GM19035 (cell line): Measurements from ENCODE around the gene MRPS23.
"Not testable (repeated sequence)": the region's sequence is repeated elsewhere in the genome, so short reads cannot be mapped to it uniquely, and the experiment has no call there.

Experiments
- ATAC-seq: cut with Tn5 transposase; IDR thresholded peaks from one replicate; pipeline ENCODE4 v1.9.1; 2021; ENCODE audit not compliant: unreplicated experiment

MRPS23 gene

DNA sequence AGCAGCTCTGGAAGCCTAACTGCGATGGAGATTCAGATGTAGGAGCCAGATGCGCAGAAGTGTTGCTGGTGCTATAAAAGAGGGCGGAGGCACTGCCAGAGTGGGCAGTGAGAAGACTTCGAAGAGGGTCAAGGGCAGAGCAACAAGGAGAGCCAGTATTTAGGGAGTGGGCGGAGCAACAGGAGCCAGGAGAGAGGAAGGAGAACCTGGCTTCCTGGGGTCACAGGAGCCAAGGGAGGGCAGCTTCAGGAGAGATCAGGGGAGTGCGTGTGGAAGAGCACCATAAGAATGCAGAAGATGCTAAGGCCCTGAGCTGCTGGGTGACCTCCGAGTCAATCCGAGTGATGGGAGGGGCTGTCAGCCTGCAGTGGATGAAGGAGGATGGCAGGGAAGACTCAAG is 14.4 kb upstream of the MRPS23 start:
- no peak for ATAC-seq

GRCh38 chr17:57862694-57863667 is 13.1 kb upstream of the MRPS23 start:
- ATAC-seq = no peak

DNA sequence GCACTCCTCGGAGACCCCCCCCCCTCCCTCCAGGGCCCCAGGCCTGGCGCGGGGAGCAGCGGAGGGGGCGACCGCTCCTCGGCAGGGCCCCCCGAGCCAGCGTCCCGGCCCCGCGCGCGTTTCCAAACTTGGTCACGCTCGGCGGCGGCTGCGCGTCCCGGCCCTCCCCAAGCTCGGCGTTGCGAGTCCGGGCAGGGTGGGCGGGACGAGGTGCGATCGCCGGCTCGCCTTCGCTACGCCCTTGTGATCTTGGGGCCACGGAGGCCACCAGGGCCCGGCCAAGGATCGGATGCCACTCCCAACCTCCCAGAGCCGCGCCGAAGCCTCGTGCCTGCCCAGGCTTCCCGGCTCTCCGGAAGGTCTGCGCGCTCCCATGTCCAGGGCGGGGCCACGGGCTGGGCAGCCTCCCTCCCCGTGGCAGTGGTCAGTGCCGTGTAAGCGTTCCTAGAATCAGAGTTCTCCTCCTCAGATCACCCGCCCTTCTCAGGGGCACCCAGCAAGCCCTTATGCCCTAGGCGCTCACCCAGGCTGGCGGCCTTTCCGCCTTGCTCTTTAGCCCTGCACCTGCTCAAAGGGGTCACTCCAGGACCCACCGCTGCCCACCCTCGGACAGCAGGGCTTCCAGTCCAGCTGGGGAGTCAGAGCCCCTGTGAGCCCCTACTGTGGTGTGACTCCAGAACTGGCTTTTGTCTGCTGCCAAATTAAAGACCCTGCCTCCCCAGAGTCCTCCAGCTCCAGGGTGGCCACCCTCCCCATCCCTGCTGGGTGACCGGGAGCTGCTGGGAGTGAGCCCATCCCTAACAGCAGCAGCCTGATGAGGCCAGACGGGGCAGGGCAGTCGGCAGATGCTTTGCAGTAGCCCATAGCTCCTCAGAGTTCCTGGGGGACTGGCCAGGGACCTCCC is 12.2 kb upstream of the MRPS23 start:
- ATAC-seq = no peak

DNA sequence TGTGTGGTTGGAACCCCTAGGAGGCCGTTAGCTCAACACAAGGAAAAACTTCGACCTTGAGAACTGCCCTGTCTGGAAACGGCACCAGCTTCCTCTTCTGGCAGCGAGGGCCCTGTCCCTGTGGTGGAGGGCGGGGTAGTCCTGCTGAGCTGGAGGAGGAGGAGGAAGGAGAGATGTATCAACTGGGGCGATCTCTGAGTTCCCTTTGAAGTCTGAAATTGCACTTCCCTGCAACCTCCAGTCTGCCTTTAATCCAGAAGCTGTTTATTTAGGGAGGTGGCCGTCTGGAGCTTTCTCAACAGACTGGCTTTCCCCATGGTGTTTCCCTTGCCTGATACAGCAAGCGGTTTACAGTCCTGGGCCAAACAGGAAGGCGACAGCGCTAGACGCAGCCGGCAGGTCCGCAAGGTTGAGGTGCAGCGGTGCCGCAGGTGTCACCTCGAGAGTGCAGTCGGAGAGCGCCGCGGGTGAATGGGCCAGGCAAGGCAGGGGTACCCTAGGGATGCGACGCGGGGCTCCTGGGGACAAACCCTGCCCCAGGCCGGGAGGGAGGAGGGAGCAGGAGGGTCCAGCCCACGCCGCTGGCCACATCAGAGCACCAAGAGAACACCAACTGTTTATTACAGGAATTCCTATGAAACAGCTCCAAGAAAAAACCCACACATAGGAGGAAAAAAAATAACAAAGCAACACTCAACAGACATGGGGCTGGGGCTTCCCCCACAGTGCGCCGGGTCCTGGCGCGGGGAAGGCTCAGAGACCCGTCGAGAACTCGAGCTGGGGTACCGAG is 11.4 kb upstream of the MRPS23 start:
- no peak for ATAC-seq

- ATAC-seq = no peak
Observed at GRCh38 chr17:57860414-57860999, 10.7 kb upstream of the MRPS23 start.

DNA sequence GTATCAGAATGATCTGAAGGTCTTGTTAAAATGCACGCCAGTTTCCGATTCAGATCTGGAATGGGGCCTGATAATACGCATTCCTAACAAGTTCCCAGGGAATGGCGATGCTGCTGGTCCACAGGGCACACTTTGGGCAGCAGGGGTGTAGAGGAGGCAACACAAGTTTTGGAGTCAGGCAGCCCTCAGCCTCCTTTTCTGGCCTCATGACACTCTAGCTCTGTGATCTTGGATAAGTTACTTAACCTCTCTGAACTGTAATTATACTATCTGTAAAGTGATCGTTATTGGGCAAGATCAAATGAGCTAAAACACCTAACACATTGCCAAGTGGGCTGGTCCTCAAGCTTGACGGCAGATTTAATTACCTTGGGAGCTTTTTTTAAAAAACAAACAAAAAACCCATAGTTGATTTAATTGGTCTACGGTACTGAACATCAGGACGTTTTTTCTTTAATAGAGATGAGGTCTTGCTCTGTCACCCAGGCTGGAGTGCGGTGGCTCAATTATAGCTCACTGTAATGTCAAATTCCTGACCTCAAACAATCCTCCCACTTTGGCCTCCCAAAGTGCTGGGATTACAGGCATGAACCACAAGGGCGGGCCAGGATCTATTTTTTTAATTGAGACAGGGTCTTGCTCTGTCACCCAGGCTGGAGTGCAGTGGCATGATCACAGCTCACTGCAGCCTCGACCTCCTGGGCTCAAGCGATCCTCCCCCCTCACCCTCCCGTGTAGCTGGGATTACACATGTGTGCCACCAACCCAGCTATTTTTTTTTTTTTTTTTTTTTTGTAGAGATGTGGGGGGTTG is 10.0 kb upstream of the MRPS23 start:
- no peak for ATAC-seq

GRCh38 chr17:57858838-57859237 is 9.0 kb upstream of the MRPS23 start:
- no peak for ATAC-seq

GRCh38 chr17:57856792-57857620 is 7.2 kb upstream of the MRPS23 start:
- no peak for ATAC-seq

GRCh38 chr17:57855391-57856035 is 5.7 kb upstream of the MRPS23 start:
- no peak for ATAC-seq

- no peak for ATAC-seq
Observed at GRCh38 chr17:57853695-57854094, 3.9 kb upstream of the MRPS23 start.

DNA sequence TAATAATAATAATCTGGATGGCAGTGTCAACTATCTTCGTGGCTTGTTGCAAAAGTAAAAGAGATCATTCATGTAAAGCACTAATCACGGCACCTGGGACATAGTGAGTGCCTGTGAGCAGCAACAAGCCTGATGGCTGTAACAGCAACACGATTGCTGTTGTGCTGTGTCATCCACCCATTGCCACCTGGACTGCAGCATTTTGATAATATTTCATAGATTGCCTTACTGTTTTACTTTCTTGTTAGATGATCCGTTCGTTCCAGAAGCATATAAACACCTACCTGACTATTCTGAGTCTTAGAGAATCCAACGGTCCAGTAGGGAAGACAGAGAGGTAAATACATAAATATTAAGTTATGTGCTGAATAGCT is 3.1 kb upstream of the MRPS23 start:
- no peak for ATAC-seq

GRCh38 chr17:57852092-57852954 is 2.5 kb upstream of the MRPS23 start:
- ATAC-seq = no peak

- ATAC-seq = no peak
Observed at GRCh38 chr17:57849163-57849873, 526 bp downstream of the MRPS23 start.

- not testable (repeated sequence) for ATAC-seq
Observed at GRCh38 chr17:57846056-57846945, 3.5 kb downstream of the MRPS23 start.

DNA sequence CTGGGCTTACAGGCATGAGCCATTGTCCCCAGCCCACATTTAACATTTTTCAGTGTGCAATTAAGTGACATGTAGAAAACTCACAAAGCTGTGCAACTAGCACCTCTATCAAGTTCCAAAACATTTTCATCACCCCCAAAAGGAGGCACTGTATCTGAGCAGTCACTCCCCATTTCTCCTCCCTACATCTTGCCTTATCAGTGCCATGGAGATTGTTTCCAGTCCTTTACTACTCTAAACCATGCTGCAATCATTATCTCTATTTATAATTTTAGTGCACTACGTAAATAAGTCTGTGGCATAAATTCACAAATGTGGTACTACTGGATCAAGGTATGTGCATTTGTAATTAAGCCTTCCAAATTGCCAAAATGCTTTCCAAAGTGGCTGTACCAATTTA is 7.6 kb downstream of the MRPS23 start:
- no peak for ATAC-seq

DNA sequence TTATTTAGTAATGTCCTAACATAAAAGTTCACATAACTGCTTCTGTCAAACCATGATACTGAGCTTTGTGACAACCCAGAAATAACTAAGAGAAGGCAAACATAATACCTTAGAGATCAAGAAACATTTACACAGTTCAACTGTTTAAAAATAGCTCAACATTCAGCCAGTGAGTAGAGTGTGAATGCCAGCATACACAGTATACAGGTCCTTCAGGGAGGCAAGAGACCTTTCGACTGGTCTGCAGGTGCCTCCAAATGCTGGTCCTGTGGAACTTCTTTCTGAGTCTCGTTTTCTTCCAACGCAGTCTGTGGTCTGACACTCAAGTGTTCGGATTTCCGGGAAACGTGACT is 10.3 kb downstream of the MRPS23 start:
- ATAC-seq = no peak
